Erythroblast (primary cell): ENCODE results near the gene RYR1.

Experiments
- GATA1 ChIP-seq: IDR thresholded peaks from 2 replicates; pipeline ENCODE4 v1.6.1; 2011; ENCODE audit warnings: low read depth, mild to moderate bottlenecking, control low read depth, low read length, moderate library complexity
- POLR2A ChIP-seq: IDR thresholded peaks from 2 replicates; pipeline ENCODE4 v1.6.1; 2011; ENCODE audit warnings: mild to moderate bottlenecking, low read length

DNA sequence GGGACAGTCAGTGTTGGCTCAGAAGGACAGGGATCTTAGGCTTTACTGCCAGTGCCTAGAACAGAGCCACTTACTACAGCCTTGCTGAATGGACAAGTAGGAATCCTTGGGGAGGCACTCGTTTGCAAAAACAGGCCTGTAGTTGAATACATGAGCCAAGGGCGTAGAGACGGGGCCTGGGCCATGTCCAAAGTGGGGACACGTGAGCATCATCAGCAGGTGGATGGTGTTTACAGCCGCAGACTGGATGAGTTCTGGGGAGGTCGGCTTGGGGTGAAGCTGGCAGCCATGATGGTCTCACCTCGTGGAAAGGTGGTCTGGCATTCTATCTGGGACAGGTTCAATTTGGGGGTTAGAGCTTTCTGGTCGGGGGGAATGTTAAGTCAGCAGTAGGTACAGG lies 17.5 kb downstream of the RYR1 start:
- no peak for TF ChIP-seq POLR2A
- no peak for TF ChIP-seq GATA1
